ENCODE measurements around the gene HHIP.
A peak's percentile ranks its signal among the peaks of the same experiment; 100 is the strongest.

Gene HHIP

GRCh38 chr4:144645631-144646522 is at the start of gene HHIP:
TSS of gene HHIP (plus strand) at chr4:144646156. CDS start at chr4:144646676, 520 bp downstream.
- peak; percentile 61 for DNase-seq (ENCODE audit: low read depth, low spot score)

- no peak for DNase-seq (ENCODE audit: low read depth, low spot score)
Observed at GRCh38 chr4:144597171-144597570, 48.8 kb upstream of the HHIP start.

GRCh38 chr4:144599621-144600020 is 46.3 kb upstream of the HHIP start:
- no peak for DNase-seq (ENCODE audit: low read depth, low spot score)

GRCh38 chr4:144611850-144612249 is 34.1 kb upstream of the HHIP start:
- DNase-seq (ENCODE audit: low read depth, low spot score) = peak; percentile 7

GRCh38 chr4:144614850-144615585 is 30.9 kb upstream of the HHIP start:
- no peak for DNase-seq (ENCODE audit: low read depth, low spot score)

GRCh38 chr4:144621681-144622080 is 24.3 kb upstream of the HHIP start:
- no peak for DNase-seq (ENCODE audit: low read depth, low spot score)

- no peak for DNase-seq (ENCODE audit: low read depth, low spot score)
Observed at GRCh38 chr4:144627663-144628076, 18.3 kb upstream of the HHIP start.

GRCh38 chr4:144633215-144633614 is 12.7 kb upstream of the HHIP start:
- DNase-seq (ENCODE audit: low read depth, low spot score) = no peak

GRCh38 chr4:144634978-144635747 is 10.8 kb upstream of the HHIP start:
- no peak for DNase-seq (ENCODE audit: low read depth, low spot score)

GRCh38 chr4:144644368-144645101 is 1.4 kb upstream of the HHIP start:
- DNase-seq (ENCODE audit: low read depth, low spot score) = no peak

- DNase-seq (ENCODE audit: low read depth, low spot score) = no peak
Observed at GRCh38 chr4:144645102-144645630, 790 bp upstream of the HHIP start.

- peak; percentile 40 for DNase-seq (ENCODE audit: low read depth, low spot score)
Observed at GRCh38 chr4:144646523-144647094, 653 bp downstream of the HHIP start.

GRCh38 chr4:144647095-144647561 is 1.2 kb downstream of the HHIP start:
- DNase-seq (ENCODE audit: low read depth, low spot score) = no peak

GRCh38 chr4:144647590-144647989 is 1.6 kb downstream of the HHIP start:
- DNase-seq (ENCODE audit: low read depth, low spot score) = no peak

GRCh38 chr4:144648042-144648441 is 2.1 kb downstream of the HHIP start:
- no peak for DNase-seq (ENCODE audit: low read depth, low spot score)

- no peak for DNase-seq (ENCODE audit: low read depth, low spot score)
Observed at GRCh38 chr4:144649646-144650045, 3.7 kb downstream of the HHIP start.

- no peak for DNase-seq (ENCODE audit: low read depth, low spot score)
Observed at GRCh38 chr4:144650311-144651005, 4.5 kb downstream of the HHIP start.

- no peak for DNase-seq (ENCODE audit: low read depth, low spot score)
Observed at GRCh38 chr4:144653781-144654545, 8.0 kb downstream of the HHIP start.

- no peak for DNase-seq (ENCODE audit: low read depth, low spot score)
Observed at GRCh38 chr4:144655491-144655890, 9.5 kb downstream of the HHIP start.
